ENCODE results near the gene ADD1. TPM values are rescaled to one million over a fixed set of nuclear protein-coding genes. Genes with fewer than 3 reads are reported as not detected.
"Not testable (repeated sequence)": the region's sequence is repeated elsewhere in the genome, so short reads cannot be mapped to it uniquely, and the experiment has no call there.

The ADD1 gene
- total RNA-seq, 2 experiments from 2014 or later: 252 to 255 TPM

DNA sequence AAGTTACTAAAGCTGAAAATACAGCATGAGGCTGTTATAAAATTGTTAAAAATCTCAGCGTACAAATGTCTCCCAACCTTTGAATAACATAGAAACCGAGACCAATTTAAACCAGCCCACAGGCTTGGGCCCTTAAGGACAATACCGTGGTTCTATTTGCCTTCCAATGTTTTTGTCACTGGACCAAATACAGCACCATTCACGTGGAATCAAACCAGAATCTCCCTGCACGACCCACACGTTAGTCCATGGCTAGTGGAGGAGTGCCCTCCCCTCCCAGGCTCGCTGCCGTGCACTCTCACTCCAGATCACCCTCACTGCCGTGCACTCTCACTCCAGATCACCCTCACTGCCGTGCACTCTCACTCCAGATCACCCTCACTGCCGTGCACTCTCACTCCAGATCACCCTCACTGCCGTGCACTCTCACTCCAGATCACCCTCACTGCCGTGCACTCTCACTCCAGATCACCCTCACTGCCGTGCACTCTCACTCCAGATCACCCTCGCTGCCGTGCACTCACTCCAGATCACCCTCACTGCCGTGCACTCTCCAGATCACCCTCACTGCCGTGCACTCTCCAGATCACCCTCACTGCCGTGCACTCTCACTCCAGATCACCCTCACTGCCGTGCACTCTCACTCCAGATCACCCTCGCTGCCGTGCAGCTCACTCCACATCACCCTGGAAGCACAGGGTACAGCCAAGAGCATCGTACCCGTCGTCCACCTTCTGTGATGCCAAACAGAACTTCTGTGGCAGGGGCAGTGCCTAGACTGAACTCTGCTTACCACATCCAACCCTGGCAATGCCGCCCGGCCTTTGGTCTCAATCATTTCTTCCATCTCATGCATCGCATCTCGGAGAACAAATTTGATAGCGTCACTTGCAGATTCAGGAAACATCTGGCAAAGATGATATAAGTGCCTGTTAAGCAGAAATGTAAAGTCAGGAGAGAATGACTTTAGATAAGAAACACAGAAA lies 102.3 kb downstream of the ADD1 start:
- CTCF ChIA-PET: interaction anchor here (1.2 to 2.4 kb wide), 3 partner anchors 8 to 11 kb away, joined by 5 to 12 read pairs (median 7); no protein-coding TSS in a partner anchor
- Mint-ChIP-seq H3K4me1 (ENCODE audit: low read depth) (peaks cover 19% of the 10 kb centered on the region), H3K36me3 (ENCODE audit: low read depth) (peaks cover 71% of the 10 kb centered on the region)
- H3K9me3 Mint-ChIP-seq (ENCODE audit: insufficient read depth); DNase-seq; H3K27ac Mint-ChIP-seq; H3K27me3 Mint-ChIP-seq (ENCODE audit: low read depth); ATAC-seq; H3K4me3 Mint-ChIP-seq: not testable (repeated sequence)
- POLR2A ChIA-PET: interaction anchor here (1.0 to 1.8 kb wide), 3 partner anchors 9 to 10 kb away, joined by 3 to 6 read pairs (median 4); no protein-coding TSS in a partner anchor

DNA sequence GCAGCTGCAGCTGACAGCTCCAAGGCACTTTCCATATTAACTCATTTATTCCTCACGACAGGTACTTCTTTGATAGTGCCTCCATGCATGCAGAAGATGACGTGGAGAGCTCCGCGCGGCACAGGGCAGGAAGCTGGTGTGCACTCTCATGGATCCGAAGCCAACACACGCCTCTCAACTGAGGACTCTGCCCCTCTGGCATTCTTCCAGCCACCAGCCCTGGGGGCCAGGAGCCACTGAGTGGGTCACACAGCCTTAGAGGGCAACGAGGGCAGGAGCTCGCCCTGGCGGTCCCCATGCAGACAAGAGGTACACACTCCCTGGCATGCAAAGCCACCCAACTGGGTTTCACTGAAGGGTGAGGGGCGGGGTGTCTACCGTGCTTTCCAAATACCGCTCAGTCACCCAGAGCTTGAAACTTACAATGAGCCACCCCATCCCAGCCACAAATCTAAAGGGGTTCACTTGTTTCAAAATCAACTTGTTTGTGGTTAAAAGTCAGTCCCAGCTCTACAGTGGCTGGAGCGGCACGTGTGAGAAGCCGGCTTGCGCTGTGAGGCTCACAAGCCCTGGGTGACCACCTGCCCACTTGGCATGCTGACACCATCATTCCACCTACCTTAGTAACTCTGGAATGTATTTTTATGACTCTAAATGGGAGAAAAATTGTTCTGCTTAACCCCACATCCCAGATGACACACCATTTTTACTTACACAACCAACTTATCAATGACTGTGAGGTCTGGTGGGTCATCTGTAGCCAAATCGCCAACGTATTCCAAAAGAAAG lies 103.4 kb downstream of the ADD1 start:
- no peaks in the 10 kb centered on the region for H3K27me3 Mint-ChIP-seq (ENCODE audit: low read depth)
- no peaks in the 10 kb centered on the region for H3K9me3 Mint-ChIP-seq (ENCODE audit: insufficient read depth)
- ATAC-seq (no peak), DNase-seq (no peak)
- peaks cover 12% of the 10 kb centered on the region for H3K4me1 Mint-ChIP-seq (ENCODE audit: low read depth)
- no peak overlapping the region for H3K27ac Mint-ChIP-seq
- POLR2A ChIA-PET: interaction anchor here (0.7 to 1.3 kb wide), 2 partner anchors 11 to 102 kb away, joined by 3 to 6 read pairs; no protein-coding TSS in a partner anchor
- H3K4me3 Mint-ChIP-seq: no peak overlapping the region
- peaks cover 70% of the 10 kb centered on the region for H3K36me3 Mint-ChIP-seq (ENCODE audit: low read depth)
- CTCF ChIA-PET: interaction anchor here (2.1 kb wide), 1 partner anchor 183 kb away, joined by 10 read pairs; no protein-coding TSS in a partner anchor

DNA sequence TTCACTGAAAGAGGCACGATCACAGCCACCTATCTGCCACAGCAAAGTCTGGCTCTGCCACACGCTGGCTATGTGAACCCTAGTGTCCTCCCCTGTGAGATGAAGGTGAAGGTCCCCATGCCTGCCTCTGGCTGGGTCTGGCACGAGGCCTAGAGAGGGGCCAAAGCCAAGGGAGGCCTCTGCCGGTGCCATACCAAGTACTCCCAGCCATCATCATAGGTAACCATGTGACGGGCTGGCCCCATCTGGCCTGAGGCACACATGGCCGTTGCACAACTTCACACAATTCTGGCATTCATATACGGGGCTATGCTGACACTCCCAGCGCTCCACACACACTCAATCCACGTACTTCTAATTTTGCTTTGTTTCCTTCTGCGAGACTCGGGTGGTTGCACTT lies 104.3 kb downstream of the ADD1 start:
- H3K27ac Mint-ChIP-seq: no peak overlapping the region
- ChIA-PET CTCF (interaction anchor here (1.4 to 3.1 kb wide), 4 partner anchors 12 to 184 kb away, joined by 3 to 16 read pairs (median 7); no protein-coding TSS in a partner anchor), POLR2A (interaction anchor here (1.4 kb wide), 1 partner anchor 12 kb away, joined by 3 read pairs; no protein-coding TSS in a partner anchor)
- peaks cover 3% of the 10 kb centered on the region for H3K4me1 Mint-ChIP-seq (ENCODE audit: low read depth)
- H3K27me3 Mint-ChIP-seq (ENCODE audit: low read depth): no peaks in the 10 kb centered on the region
- H3K9me3 Mint-ChIP-seq (ENCODE audit: insufficient read depth): no peaks in the 10 kb centered on the region
- ATAC-seq (no peak), DNase-seq (no peak)
- H3K36me3 Mint-ChIP-seq (ENCODE audit: low read depth): peaks cover 71% of the 10 kb centered on the region
- H3K4me3 Mint-ChIP-seq: no peak overlapping the region

DNA sequence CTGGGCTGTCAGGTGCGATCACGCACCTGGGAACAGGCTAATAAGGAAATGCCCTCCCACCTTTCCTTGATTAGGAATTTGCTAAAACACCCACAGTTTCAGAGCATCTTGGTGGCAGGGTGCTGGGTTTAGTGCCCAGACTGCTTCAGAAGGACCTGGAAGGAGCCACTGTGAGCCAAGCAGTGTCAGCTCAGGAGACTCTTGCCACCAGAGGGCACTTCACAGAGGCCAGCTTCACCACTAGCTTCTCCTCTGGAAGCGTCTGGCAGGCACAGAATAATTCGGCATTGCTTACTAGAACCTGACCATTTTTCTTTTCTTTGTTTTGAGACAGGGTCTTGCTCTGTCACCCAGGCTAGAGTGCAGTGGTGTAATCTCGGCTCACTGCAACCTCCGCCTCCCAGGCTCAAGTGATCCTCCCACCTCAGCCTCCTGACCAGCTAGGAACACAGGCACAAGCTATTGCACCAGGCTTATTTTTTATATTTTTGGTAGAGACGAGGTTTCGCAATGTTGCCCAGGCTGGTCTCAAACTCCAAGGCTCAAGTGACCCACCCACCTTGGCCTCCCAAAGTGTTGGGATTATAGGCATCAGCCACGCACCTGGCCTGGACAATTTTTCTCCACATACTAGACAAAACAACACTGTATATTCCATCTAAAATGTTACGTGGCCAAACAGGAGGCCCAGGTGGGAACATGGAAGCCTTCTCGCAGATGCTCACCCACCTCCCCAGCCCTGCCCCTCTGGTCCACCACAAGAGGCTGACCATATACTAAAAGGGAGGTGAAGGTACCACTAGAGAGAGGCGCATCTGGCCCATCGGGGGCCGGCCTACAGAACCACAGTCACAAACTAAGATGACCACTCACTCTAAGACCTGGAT lies 105.5 kb downstream of the ADD1 start:
- no peaks in the 10 kb centered on the region for H3K9me3 Mint-ChIP-seq (ENCODE audit: insufficient read depth)
- ChIA-PET CTCF (interaction anchor here (1.0 to 3.1 kb wide), 5 partner anchors 8 to 186 kb away, joined by 3 to 16 read pairs (median 4); no protein-coding TSS in a partner anchor), POLR2A (interaction anchor here (1.4 kb wide), 1 partner anchor 13 kb away, joined by 3 read pairs; no protein-coding TSS in a partner anchor)
- H3K36me3 Mint-ChIP-seq (ENCODE audit: low read depth): peaks cover 74% of the 10 kb centered on the region
- peaks cover 5% of the 10 kb centered on the region for H3K4me1 Mint-ChIP-seq (ENCODE audit: low read depth)
- peak; percentile 47 for DNase-seq
- H3K27ac Mint-ChIP-seq: no peak overlapping the region
- no peak for ATAC-seq
- no peaks in the 10 kb centered on the region for H3K27me3 Mint-ChIP-seq (ENCODE audit: low read depth)
- H3K4me3 Mint-ChIP-seq: no peak overlapping the region

DNA sequence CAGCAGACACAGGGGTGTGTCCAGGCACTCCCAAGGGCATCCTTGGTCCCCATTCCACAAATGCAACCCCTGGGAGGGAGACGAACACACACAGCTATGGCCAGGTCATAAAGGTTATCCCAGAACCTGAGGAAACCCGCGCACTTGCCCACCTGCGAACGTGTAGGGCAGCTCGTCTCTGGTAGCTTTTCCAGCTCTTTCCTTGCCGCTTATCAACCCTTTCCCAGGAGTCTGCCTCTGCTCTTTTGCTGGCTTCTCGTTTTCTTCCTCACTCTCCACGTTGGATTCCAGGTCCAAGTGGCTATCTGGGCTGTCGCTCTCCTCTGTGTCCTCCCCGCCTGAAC lies 106.1 kb downstream of the ADD1 start:
- POLR2A ChIA-PET: no interaction called here

DNA sequence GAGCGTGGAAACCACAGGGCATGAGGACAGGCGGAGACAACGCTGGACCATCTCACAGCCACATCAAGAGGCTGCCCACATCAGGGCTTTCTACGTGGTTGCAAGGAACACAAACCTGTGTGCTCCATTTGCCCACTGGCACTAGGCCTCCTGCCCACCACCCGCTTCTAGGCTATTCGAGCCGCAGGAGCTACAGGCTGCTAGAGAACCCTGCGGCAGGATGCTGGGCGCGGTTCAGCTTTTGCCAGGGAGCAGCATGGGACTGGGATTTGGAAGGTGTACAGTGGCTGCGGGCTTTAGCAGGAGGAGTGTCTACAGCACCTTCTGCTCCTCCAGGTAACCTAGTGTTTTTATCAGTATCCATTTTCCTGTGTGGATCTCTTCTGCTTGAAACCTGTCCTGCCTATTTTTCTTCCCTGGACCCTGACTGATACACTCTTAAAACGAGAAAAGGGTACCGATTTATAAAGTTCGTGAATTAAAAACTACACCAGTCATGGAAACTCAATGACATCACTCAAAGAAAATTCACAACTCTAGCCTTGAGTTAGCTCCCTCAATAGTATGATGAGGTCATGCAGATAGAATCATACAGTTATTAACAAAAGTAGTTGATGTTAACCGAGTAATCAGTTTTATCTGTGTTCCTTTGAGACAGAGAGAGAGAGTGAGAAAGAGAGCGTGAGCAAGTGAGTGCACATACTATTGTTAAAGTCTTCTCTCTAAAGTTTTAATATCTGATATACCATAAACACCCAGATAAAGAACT lies 106.8 kb downstream of the ADD1 start:
- ChIA-PET CTCF (interaction anchor here (3.1 kb wide), 1 partner anchor 14 kb away, joined by 16 read pairs; no protein-coding TSS in a partner anchor), POLR2A (interaction anchor here (1.5 kb wide), 1 partner anchor 12 kb away, joined by 3 read pairs; no protein-coding TSS in a partner anchor)
- peaks cover 75% of the 10 kb centered on the region for H3K36me3 Mint-ChIP-seq (ENCODE audit: low read depth)
- H3K4me1 Mint-ChIP-seq (ENCODE audit: low read depth): peaks cover 14% of the 10 kb centered on the region
- no peaks in the 10 kb centered on the region for H3K9me3 Mint-ChIP-seq (ENCODE audit: insufficient read depth)
- ATAC-seq: no peak
- no peaks in the 10 kb centered on the region for H3K27me3 Mint-ChIP-seq (ENCODE audit: low read depth)
- H3K4me3 Mint-ChIP-seq: no peak overlapping the region
- no peak for DNase-seq
- H3K27ac Mint-ChIP-seq: no peak overlapping the region

More for the DNA sequence above, 106.1 kb downstream of the ADD1 start:
- CTCF ChIA-PET: interaction anchor here (3.1 kb wide), 1 partner anchor 14 kb away, joined by 16 read pairs; no protein-coding TSS in a partner anchor
- H3K4me3 Mint-ChIP-seq: no peak overlapping the region
- DNase-seq: no peak
- H3K4me1 Mint-ChIP-seq (ENCODE audit: low read depth): peaks cover 11% of the 10 kb centered on the region
- H3K27me3 Mint-ChIP-seq (ENCODE audit: low read depth): no peaks in the 10 kb centered on the region
- H3K9me3 Mint-ChIP-seq (ENCODE audit: insufficient read depth): no peaks in the 10 kb centered on the region
- peaks cover 77% of the 10 kb centered on the region for H3K36me3 Mint-ChIP-seq (ENCODE audit: low read depth)
- no peak overlapping the region for H3K27ac Mint-ChIP-seq
- no peak for ATAC-seq

DNA sequence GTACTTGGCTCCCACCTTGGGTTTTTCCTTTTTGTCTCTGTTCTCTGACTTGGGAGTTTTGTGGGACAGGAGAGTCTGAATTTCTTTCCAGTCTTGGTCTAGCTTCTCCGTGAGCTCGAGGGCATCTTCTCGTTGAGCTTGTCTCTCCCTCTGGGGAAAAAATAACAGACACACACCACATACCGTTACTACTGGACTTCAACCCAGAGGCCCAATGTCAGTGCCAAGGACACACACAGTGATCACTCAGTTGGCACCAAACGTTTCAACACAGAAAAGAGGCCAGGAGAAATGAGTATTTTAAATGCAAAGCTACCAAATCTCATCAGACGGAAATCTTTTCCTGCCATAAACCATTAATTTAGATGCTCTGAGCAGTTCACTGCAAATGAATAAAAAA lies 109.9 kb downstream of the ADD1 start:
- no peaks in the 10 kb centered on the region for H3K27me3 Mint-ChIP-seq (ENCODE audit: low read depth)
- no peak for DNase-seq
- H3K36me3 Mint-ChIP-seq (ENCODE audit: low read depth): peaks cover 84% of the 10 kb centered on the region
- no peaks in the 10 kb centered on the region for H3K9me3 Mint-ChIP-seq (ENCODE audit: insufficient read depth)
- POLR2A ChIA-PET: interaction anchor here (0.6 to 1.8 kb wide), 4 partner anchors 10 to 180 kb away, joined by 3 to 6 read pairs (median 4); partner anchors contain the start of genes GRK4 and NOP14
- H3K27ac Mint-ChIP-seq: no peak overlapping the region
- no peak for ATAC-seq
- CTCF ChIA-PET: interaction anchor here (0.7 to 3.4 kb wide), 18 partner anchors 9 to 448 kb away, joined by 3 to 44 read pairs (median 4); partner anchors contain the start of genes GRK4 and NOP14
- peaks cover 38% of the 10 kb centered on the region for H3K4me1 Mint-ChIP-seq (ENCODE audit: low read depth)
- H3K4me3 Mint-ChIP-seq: no peak overlapping the region

DNA sequence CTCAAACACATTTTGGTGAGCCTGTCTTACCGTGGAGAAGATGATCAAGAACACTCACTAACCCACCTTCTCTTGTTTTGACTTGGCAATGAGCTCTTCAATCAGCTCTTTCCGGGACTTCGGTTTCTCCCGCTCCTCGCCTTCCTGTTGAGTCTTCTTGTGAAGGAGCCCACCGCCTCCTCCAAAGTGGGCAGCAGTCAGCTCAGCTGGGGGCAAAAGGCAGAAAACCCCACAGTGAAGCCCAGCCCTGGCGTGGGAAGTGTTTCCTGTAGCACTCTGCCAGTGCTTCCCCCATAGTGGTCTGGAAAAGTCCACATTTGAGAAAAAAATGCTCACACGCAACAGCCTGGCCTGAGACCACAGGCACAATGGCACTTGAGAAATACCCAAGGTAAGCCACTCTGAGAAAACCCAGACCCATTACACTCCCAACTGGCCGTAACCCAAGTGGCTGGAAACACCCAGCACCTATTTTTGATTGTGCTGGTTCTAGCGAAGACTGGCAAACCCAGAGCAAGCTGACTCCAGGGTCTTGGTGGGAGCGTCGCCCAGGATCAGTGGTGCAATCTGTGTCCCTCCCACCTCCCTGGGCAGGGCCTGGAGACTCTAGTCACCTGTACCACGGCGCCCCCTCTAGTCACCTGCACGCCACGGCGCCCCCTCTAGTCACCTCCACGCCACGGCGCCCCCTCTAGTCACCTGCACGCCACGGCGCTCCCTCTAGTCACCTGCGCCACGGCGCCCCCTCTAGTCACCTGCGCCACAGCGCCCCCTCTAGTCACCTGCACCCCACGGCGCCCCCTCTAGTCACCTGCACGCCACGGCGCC lies 110.9 kb downstream of the ADD1 start:
- H3K27me3 Mint-ChIP-seq (ENCODE audit: low read depth): no peaks in the 10 kb centered on the region
- H3K9me3 Mint-ChIP-seq (ENCODE audit: insufficient read depth): no peaks in the 10 kb centered on the region
- DNase-seq: peak; percentile 53
- H3K36me3 Mint-ChIP-seq (ENCODE audit: low read depth): peaks cover 82% of the 10 kb centered on the region
- ChIA-PET CTCF (interaction anchor here (0.7 to 3.4 kb wide), 29 partner anchors 8 to 486 kb away, joined by 3 to 44 read pairs (median 4); partner anchors contain the start of genes GRK4, NOP14, RNF4 and TNIP2), POLR2A (interaction anchor here (1.2 to 1.8 kb wide), 2 partner anchors 9 to 19 kb away, joined by 4 to 6 read pairs; partner anchors contain the start of genes GRK4 and NOP14)
- no peak overlapping the region for H3K4me3 Mint-ChIP-seq
- H3K27ac Mint-ChIP-seq: peak overlapping the region; percentile 89
- H3K4me1 Mint-ChIP-seq (ENCODE audit: low read depth): peaks cover 47% of the 10 kb centered on the region
- peak; percentile 67 for ATAC-seq

DNA sequence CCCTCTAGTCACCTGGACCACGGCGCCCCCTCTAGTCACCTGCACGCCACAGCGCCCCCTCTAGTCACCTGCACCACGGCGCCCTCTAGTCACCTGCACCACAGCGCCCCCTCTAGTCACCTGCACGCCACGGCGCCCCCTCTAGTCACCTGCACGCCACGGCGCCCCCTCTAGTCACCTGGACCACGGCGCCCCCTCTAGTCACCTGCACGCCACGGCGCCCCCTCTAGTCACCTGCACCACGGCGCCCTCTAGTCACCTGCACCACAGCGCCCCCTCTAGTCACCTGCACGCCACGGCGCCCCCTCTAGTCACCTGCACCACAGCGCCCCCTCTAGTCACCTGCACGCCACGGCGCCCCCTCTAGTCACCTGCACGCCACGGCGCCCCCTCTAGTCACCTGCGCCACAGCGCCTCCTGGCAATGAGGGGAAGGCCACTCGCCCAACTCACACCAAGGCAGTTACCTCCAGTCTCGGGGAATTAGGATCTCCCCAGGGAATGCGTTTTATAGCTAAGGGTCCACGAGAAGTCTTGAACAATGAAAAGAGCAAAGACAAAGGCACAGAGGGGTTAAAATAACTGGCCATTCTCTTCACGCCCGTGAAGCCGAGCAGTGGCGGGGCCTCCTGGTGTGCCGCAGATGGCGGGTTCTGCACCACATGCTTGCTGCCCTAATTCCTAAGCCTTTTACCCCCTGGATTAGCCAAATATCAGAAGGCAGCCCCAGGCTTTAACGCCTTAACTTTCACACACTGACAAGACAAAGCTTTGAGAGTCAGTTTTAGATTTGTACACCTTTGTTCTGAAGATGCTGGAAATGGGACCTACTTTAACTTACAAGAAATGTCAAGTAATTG lies 111.8 kb downstream of the ADD1 start:
- H3K27me3 Mint-ChIP-seq (ENCODE audit: low read depth); DNase-seq; ATAC-seq; H3K4me3 Mint-ChIP-seq; H3K9me3 Mint-ChIP-seq (ENCODE audit: insufficient read depth): not testable (repeated sequence)
- Mint-ChIP-seq H3K36me3 (ENCODE audit: low read depth) (peaks cover 77% of the 10 kb centered on the region), H3K4me1 (ENCODE audit: low read depth) (peaks cover 54% of the 10 kb centered on the region), H3K27ac (peak overlapping the region; percentile 25)
- ChIA-PET CTCF (interaction anchor here (0.7 to 3.4 kb wide), 9 partner anchors 11 to 314 kb away, joined by 3 to 44 read pairs (median 7); no protein-coding TSS in a partner anchor), POLR2A (interaction anchor here (0.7 kb wide), 1 partner anchor 16 kb away, joined by 3 read pairs; no protein-coding TSS in a partner anchor)
